COLO668 (cell line): ENCODE data around the gene ZBTB40.

Source experiments
- DNase-seq: peaks from one replicate; lab custom pipeline; 2025; ENCODE audit not compliant: unreplicated experiment; lab: John Stamatoyannopoulos, UW

The ZBTB40 gene

DNA sequence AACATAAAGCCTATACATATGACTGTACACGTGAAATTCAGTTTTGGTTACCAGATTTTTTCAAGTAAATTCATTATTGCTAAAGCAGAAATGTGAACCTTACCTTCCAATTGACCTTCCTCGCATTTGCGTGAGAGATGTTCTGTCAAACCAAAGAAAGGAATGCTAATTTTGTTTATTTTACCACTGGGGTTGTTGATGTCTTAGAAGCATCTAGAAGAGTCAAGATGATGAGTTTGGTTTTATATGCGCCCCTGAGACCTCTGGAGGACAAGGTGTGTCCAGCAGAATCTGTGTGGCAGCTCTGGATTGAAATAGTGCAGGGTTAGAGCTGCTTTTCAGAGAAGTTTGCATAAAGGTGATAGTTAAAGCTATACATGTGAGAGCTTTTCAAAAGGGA lies 48.4 kb downstream of the ZBTB40 start:
- no peak for DNase-seq

GRCh38 chr1:22500471-22500870 lies 48.8 kb downstream of the ZBTB40 start:
- DNase-seq = peak; percentile 24

DNA sequence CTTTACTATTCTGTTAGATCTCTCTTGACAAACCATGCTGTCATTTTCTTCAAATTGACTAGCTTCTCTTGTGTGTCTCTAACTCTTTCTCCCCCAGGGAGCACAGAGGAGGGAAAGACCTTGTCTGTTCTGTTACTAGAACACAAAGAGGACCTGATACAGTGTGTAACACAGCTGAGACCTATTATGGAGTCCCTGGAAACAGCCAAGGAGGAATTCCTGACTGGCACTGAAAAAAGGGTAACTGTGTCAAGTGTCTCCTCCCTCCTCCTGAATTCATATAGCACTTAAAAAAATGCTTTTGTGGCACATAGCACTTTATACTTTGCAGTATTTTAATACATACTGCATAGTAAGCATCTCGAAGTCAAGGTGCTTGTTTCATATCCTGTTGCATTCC lies 50.6 kb downstream of the ZBTB40 start:
- DNase-seq = no peak

DNA sequence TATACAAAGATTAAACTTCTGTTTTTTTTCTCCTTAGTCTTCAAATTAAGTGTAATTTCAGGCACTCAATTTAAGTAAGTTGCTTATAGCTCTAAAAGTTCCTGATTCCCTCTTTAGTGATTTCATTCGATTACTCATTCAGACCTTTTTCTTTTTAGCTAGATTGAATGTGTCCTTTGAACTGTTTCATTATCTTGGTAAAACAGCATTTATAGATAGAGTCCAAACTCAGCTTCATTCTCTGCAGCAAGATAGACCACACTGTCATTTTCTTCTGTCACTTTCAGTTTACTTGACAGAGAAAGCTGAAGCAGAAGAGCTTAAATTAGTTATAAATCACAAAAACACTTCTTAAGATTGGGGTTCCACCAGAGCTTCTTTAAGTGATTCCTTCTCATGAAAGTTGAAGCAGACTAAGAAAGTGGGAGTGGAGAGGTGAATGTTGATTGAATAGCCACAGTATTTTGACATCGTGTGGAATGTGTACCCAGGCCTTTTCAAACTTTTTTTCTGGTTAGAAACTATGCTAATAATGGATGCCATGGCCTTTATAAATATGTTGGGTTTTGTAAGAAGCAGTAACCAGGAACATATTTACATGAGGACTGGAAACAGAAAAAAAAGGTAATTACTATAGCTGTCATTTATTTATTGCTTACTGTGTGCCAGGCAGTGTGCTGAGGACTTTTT lies 52.2 kb downstream of the ZBTB40 start:
- no peak for DNase-seq

DNA sequence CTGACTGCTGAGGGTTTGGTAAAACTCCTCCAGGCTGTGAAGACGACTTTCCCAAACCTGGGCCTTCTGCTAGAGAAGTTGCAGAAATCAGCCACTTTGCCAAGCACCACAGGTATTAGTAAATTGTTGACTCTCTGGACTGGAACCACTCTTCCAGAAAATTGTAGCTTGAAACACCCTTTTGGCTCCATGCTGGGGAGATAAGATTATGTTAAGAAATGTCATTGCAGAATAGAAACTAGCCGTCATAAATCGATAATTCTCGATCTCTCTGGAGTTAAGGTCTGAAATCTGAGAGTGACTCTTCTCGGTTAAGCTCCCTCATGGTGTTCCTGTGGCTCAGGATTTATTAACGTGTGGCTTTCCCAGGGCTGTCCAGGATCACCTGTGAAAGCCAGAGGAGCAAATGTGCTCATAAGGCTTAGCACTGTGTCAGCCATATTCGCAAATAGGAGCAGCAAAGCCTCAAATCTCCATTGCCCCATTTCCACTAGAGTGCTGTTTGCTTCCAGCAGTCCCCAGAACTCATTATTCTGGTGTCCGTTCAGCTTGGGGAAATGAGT lies 54.6 kb downstream of the ZBTB40 start:
- DNase-seq = no peak

- DNase-seq = no peak
Measured at GRCh38 chr1:22507587-22507986, 55.9 kb downstream of the ZBTB40 start.

DNA sequence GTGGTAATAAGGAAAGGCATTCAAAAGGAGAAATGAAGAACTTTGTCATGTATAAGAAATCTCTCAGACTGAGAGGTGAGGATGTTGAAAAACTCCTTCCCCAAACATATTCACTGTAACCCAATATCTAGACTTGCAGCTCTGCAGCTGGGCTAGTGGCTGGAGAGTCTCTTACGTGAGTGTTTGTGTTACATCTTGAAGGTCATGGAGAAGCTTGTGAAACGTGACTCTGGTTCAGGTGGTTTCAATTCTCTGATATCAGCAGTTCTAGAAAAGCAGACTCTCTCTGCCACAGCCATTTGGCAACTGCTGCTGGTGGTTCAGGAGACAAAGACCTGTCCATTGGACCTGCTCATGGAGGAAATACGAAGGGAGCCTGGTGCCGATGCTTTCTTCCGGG lies 56.7 kb downstream of the ZBTB40 start:
- DNase-seq = no peak

DNA sequence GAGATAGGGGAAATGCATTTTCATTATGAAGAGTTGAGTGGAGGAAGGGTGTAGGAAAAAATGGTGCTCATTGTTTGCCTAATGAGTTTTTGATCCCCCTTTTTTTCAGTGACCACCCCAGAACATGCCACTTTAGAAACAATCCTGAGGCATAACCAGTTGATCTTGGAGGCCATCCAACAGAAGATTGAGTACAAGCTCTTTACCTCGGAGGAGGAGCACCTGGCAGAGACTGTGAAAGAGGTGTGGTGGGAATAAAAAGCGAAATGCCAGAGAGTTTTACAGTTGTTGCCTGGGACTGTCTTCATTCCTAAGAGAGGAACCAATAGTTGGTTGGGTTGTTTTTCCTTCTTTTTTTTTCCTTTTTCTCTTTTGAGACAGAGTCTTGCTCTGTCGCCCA lies 57.3 kb downstream of the ZBTB40 start:
- DNase-seq = no peak

GRCh38 chr1:22509815-22510214 lies 58.2 kb downstream of the ZBTB40 start:
- DNase-seq = no peak

- no peak for DNase-seq
Measured at GRCh38 chr1:22512873-22513272, 61.2 kb downstream of the ZBTB40 start.

- DNase-seq = no peak
Measured at GRCh38 chr1:22516906-22517571, 65.4 kb downstream of the ZBTB40 start.

DNA sequence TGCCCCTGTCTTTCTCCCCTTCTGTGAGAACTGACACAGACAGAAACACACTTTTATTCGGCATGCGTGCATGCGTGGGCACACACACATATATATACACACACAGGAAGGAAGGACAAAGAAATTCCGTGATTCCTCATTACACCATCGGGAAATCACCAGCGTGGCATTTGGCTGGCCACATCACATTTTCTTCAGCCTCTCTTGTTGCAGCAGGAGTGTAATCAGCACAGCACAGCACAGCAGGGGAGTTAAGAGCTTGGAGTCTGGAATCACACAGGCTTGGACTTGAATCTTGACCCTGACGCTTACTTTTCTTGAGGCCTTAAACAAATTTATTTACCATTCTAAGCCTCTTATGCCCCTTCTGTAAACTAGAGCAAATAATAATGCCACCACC lies 66.3 kb downstream of the ZBTB40 start:
- DNase-seq = no peak

DNA sequence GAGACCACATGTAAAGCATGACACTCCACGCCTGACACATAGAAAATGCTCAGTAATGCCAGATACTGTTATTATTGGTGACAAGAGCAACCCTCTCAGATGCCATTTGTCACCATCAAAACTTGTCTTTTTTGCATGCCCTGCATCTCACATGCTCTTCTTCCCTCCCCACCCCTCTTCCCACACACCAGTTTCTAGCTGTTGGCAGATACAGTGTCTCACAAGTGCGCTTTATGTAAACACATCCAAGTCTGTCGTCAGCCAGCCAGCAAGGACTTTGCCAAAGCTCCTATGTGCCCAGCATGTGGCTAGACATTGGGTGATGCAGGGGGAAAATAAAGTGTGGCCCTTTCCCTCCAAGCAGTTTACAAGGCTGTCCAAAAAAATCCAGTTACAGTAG lies 66.7 kb downstream of the ZBTB40 start:
- no peak for DNase-seq

DNA sequence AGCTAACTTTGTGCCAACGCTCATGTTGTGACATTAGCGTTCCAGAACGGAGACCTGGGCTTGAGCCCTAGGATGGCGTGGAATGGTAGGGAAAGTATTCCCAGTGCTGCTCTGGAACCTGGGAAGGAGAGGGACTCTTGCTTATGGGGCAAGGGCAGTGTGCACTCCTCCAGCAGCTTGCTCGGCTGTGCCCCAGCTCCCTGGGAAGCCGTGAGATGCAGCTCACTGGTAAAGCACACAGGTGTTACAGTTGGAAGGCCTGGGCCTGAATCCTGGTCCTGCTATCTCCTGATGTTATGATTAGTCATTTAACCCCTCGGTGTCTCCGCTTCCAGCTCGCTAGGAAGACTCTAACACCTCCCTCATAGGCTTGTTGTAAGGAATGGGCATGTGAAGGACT lies 69.2 kb downstream of the ZBTB40 start:
- no peak for DNase-seq

- DNase-seq = no peak
Measured at GRCh38 chr1:22521692-22522091, 70.0 kb downstream of the ZBTB40 start.

- no peak for DNase-seq
Measured at GRCh38 chr1:22522221-22522743, 70.6 kb downstream of the ZBTB40 start.

GRCh38 chr1:22524481-22524880 lies 72.8 kb downstream of the ZBTB40 start:
- no peak for DNase-seq

- no peak for DNase-seq
Measured at GRCh38 chr1:22525211-22525610, 73.6 kb downstream of the ZBTB40 start.

DNA sequence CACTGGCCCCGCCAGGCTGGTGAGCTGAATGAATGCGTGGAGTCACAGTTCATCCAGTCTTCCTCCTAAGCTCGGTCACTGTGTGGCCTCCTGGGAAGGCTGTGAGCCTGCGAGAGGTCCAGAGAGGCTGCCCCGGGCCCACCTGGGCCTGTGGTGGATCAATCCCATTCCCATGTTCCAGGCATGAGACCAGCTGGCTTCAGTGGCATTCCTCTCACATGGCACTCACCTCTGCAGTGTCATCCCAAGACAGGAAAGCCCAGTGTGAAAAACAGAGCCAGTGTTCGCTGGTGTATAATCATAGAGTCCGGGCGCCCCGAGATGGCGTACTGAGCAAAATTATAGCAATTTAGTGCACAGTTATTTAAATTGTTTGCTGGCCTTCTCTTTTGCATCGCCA lies 74.0 kb downstream of the ZBTB40 start:
- no peak for DNase-seq

DNA sequence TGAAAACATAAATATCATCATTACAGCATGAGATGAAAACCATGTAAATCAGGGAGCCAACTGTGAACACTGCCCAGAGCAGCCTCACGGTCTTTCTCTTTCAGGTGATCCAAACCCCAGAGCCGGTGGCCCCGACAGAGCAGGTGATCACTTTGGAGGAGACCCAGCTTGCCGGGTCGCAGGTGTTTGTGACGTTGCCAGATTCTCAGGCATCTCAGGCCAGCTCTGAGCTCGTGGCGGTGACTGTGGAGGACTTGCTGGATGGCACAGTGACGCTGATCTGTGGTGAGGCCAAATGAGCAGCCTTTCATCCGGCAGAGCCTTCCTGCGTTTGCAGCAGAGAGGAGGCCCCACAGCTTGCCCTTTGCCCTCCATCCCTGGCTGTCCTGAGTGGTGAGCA lies 74.4 kb downstream of the ZBTB40 start:
- DNase-seq = no peak

DNA sequence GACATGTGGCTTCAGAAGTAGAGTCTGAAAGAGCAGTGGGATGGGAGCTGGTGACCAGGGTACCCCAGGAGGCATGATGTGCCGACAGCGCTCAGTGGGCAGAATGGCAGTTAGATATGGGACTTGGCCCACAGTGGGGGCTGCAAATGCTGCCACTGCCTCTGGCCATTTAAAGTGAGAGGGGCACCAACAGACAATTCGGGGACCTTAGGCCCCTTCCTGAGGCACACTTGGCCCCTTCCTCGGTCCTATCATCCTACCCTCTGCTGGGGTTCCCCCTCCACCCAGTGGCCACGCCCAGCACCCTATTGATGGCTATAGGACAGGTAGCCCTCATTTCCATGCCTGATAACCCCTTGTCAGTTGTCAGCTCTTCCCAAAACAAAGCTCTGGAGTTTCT lies 75.0 kb downstream of the ZBTB40 start:
- no peak for DNase-seq

DNA sequence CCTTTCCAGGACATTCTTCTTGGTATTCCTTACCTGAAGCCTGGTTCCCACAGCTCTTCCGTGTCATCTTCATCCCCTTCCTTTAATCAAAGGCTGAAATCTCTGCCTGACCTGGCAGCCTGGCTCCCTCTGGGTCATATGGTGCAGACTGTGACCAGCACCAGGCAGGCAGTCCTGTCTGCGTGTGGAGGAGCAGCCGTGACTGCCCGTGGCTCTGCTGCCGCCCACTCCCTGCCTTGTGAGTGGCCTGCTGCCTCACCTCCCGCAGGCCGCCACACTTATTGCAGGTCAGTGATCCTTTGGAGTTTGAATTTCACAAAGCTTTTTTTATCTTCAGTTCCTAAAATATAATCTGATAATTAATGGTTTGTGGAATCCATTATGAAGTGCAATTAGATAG lies 75.5 kb downstream of the ZBTB40 start:
- DNase-seq = no peak
